Spleen (tissue), 7 donors: ENCODE data around the gene GALNT18.

Experiments used
- POLR2A ChIP-seq, 3 donors: fragments of 450-650 bp; IDR thresholded peaks; one replicate each; pipeline ENCODE4 v1.5.1; 2017; ENCODE audit warnings: antibody characterized with exemption in 3 of 3, mild to moderate bottlenecking in 1 of 3
- TF ChIP-seq, protein P1 (sequence below), 11 experiments: fragments of 200-600 bp in 7 of 11; fragments of 450-650 bp in 4 of 11; sonication (generic) in 4 of 11; IDR thresholded peaks in 8 of 11; conservative IDR thresholded peaks in 3 of 11; 1 replicate in 7 of 11; 2 replicates in 4 of 11; pipeline versions ENCODE4 v1.4.0 to v1.8.0; 2016 to 2021; ENCODE audit warnings: antibody characterized with exemption in 11 of 11, inconsistent platforms in 4 of 11, mild to moderate bottlenecking in 1 of 11
- donor health status: DM: no; HTN: no; CAD: no; lungs with moderate emphysema.
- donor health status: DM: no; HTN: no; CAD: no.
- donor health status: DM: no; HTN: no; CAD: no.

DNA sequence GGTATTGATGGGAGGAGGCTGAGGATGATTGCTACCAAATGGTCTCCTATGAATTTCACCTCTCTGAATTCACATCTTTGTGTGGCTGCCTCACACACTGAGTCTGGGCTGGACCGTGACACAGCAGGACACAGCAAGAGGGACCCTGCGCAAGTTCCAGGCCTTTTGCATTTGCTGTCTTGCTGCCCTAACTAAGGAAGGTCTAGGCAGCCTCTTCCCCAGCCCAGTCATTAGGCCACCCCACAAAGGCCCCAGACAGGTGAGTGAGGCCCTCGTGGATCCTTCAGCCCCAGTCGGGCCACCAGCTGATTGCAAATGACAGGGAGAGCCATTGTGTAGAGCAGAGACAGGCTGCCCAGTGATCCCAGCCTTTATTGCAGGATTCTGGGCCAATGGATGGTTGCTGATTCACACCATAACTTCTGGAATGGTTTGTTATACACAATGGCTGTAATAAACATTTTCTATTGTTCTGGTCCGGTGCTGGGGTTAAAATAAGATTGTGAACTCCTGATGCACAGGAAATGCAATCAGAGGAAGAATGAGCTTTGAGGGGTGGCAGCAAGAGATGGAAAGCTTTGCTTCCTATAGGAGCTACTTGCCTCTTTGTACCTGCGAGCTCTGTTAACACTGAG is 240.2 kb downstream of the GALNT18 start:
- TF ChIP-seq, protein P1, sequence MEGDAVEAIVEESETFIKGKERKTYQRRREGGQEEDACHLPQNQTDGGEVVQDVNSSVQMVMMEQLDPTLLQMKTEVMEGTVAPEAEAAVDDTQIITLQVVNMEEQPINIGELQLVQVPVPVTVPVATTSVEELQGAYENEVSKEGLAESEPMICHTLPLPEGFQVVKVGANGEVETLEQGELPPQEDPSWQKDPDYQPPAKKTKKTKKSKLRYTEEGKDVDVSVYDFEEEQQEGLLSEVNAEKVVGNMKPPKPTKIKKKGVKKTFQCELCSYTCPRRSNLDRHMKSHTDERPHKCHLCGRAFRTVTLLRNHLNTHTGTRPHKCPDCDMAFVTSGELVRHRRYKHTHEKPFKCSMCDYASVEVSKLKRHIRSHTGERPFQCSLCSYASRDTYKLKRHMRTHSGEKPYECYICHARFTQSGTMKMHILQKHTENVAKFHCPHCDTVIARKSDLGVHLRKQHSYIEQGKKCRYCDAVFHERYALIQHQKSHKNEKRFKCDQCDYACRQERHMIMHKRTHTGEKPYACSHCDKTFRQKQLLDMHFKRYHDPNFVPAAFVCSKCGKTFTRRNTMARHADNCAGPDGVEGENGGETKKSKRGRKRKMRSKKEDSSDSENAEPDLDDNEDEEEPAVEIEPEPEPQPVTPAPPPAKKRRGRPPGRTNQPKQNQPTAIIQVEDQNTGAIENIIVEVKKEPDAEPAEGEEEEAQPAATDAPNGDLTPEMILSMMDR (IDR thresholded peaks at IDR 0.05 in 8 of 11, conservative IDR thresholded peaks at IDR 0.05 in 3 of 11) = no peak
- no peak for TF ChIP-seq POLR2A (IDR thresholded peaks at IDR 0.05)
